Loucy (cell line): ENCODE results near the gene TTC13.
"Not testable (repeated sequence)": the region's sequence is repeated elsewhere in the genome, so short reads cannot be mapped to it uniquely, and the experiment has no call there.

Source experiments
- H2AFZ ChIP-seq: fragments of 200-600 bp; sonication (generic); 2 replicates; pipeline ENCODE4 v1.6.0; 2016; ENCODE audit warnings: antibody characterized with exemption, mild to moderate bottlenecking, low read length, moderate library complexity
- H3F3A ChIP-seq: fragments of 200-600 bp; 2 replicates; pipeline ENCODE4 v1.6.0; 2016; ENCODE audit warnings: antibody characterized with exemption, low read depth, mild to moderate bottlenecking
- H3K27me3 ChIP-seq: fragments of 200-600 bp; sonication (generic); 2 replicates; pipeline ENCODE4 v1.6.1; 2014; ENCODE audit warnings: low read length, mild to moderate bottlenecking; ENCODE audit not compliant: insufficient read depth, poor library complexity, severe bottlenecking
- H3K36me3 ChIP-seq: fragments of 200-600 bp; sonication (generic); 2 replicates; pipeline ENCODE4 v1.6.1; 2016; ENCODE audit warnings: low read length; ENCODE audit not compliant: insufficient read depth
- H3K4me1 ChIP-seq: fragments of 200-600 bp; sonication (generic); 2 replicates; pipeline ENCODE4 v1.5.1; 2014; ENCODE audit warnings: low read length, mild to moderate bottlenecking; ENCODE audit not compliant: insufficient read depth, poor library complexity, severe bottlenecking
- H3K4me2 ChIP-seq: fragments of 200-600 bp; sonication (generic); 2 replicates; pipeline ENCODE4 v1.6.0; 2014; ENCODE audit warnings: antibody characterized with exemption, low read length, low read depth, mild to moderate bottlenecking; ENCODE audit not compliant: poor library complexity, severe bottlenecking
- H3K4me3 ChIP-seq: fragments of 200-600 bp; sonication (generic); 2 replicates; pipeline ENCODE4 v1.5.1; 2014; ENCODE audit warnings: low read length, mild to moderate bottlenecking, mixed read lengths; ENCODE audit not compliant: poor library complexity, severe bottlenecking
- H3K79me2 ChIP-seq: fragments of 200-600 bp; sonication (generic); 2 replicates; pipeline ENCODE4 v1.6.1; 2014; ENCODE audit warnings: low read length; ENCODE audit not compliant: insufficient read depth
- H3K9ac ChIP-seq: fragments of 200-600 bp; sonication (generic); 2 replicates; pipeline ENCODE4 v1.6.0; 2014; ENCODE audit warnings: mild to moderate bottlenecking, low read depth, low read length, moderate library complexity; ENCODE audit not compliant: poor library complexity, severe bottlenecking
- H3K9me2 ChIP-seq: fragments of 200-600 bp; sonication (generic); replicated peaks from 2 replicates; pipeline ENCODE4 v1.6.1; 2016; ENCODE audit warnings: low read depth, low read length, mixed read lengths
- H3K9me3 ChIP-seq: fragments of 200-600 bp; sonication (generic); 2 replicates; pipeline ENCODE4 v1.6.1; 2014; ENCODE audit warnings: mild to moderate bottlenecking, antibody characterized with exemption, low read length, low read depth; ENCODE audit not compliant: insufficient read depth
- H4K20me1 ChIP-seq: fragments of 200-600 bp; sonication (generic); 2 replicates; pipeline ENCODE4 v1.6.0; 2014; ENCODE audit warnings: antibody characterized with exemption, low read length, mild to moderate bottlenecking; ENCODE audit not compliant: insufficient read depth, poor library complexity, severe bottlenecking
- CTCF ChIP-seq: fragments of 200-600 bp; sonication (generic); conservative IDR thresholded peaks from 2 replicates; pipeline ENCODE4 v1.5.1; 2014; ENCODE audit warnings: mild to moderate bottlenecking, antibody characterized with exemption, low read length
- EZH2phosphoT487 ChIP-seq: fragments of 200-600 bp; IDR thresholded peaks from 2 replicates; pipeline ENCODE4 v1.6.1; 2018; ENCODE audit warnings: antibody characterized with exemption, mild to moderate bottlenecking, moderate library complexity, borderline replicate concordance

Gene TTC13

DNA sequence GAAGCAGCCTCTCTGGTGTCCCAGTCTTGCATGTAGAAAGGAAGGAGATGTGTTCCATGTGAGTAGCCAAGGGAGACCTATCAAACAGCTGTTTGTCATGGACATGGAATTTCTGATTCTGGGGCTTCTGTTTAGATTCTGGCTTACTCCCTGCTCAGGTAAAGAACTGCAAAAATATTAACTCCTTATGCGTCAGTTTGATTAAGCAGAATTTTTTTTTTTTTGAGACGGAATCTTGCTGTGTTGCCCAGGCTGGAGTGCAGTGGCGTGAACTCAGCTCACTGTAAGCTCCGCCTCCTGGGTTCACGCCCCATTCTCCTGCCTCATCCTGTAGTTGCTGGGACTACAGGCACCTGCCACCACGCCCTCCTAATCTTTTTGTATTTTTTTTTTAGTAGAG, 7.0 kb upstream of the TTC13 start:
- H3K4me1 ChIP-seq, result no peaks in the 10 kb centered on the region
- no peak for TF ChIP-seq CTCF
- no peaks in the 10 kb centered on the region for H3K9me3 ChIP-seq
- no peaks in the 10 kb centered on the region for H3K36me3 ChIP-seq
- H3K79me2 ChIP-seq, result no peaks in the 10 kb centered on the region
- H3K4me2 ChIP-seq, result no peak overlapping the region
- no peak overlapping the region for H3K4me3 ChIP-seq
- H4K20me1 ChIP-seq, result no peaks in the 10 kb centered on the region
- no peaks in the 10 kb centered on the region for H3F3A ChIP-seq
- H2AFZ ChIP-seq, result no peak overlapping the region
- H3K27me3 ChIP-seq, result no peaks in the 10 kb centered on the region
- H3K9ac ChIP-seq, result no peak overlapping the region
- H3K9me2 ChIP-seq, result no peaks in the 10 kb centered on the region

DNA sequence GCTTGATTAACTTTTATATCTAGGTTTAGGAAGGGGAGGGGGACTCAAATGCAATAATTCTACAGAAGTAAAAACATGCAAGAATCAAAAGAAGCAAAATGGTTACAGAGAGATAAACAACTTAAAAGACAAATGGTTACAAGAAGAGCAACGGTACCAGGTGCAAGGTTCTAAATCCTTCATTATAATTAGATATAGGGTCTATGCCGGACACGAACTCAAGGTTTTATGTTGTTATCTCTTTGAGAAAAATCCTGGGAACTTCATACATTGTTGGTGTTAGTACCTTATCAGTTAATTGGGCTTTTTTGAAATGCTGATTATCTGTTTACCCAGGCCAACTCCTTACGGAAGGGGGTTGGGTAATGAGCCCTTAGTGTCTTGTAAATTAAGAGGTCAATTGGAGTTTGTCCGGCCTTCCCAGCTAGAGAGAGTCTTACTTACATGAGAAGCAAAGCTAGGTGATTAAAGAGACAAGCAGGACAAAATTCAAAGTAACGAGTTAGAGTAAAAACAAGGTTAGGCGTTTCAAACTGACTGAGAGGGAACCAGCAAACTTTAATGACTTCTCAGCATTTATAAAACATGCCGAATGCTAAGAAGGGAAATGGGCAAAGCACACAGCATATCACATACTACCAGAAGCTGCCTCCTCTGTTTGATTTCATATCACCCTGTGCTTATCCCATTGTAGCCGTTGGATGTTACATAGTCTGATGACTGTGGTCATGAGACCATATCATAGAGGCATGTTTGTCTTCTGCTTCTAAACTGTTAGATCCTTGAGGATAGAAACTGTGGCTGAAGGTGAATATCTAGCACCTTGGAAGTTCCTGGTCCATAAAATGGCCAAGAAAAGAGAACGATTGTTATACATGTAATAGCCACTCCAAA, 6.2 kb upstream of the TTC13 start:
- not testable (repeated sequence) for H3K4me2 ChIP-seq, H3K27me3 ChIP-seq, H3K79me2 ChIP-seq

DNA sequence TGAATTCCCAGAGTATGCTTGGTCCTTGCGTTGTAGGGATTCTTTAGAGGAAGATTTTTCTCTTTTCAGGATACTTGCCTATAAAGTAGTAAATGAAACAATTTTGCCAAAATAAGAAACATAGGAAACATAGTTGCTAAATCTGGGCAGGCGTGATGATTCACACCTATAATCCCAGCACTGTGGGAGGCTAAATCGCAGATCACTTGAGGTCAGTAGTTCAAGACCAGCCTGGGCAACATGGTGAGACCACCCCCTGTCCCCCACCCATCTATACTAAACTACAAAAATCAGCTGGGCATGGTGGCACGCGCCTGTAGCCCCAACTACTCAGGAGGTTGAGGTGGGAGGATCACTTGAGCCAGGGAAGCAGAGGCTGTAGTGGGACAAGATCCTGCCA, 5.2 kb upstream of the TTC13 start:
- H2AFZ ChIP-seq, result no peak overlapping the region
- no peaks in the 10 kb centered on the region for H4K20me1 ChIP-seq
- H3K4me3 ChIP-seq, result no peak overlapping the region
- no peaks in the 10 kb centered on the region for H3K9me2 ChIP-seq
- H3F3A ChIP-seq, result no peaks in the 10 kb centered on the region
- peaks cover 8% of the 10 kb centered on the region; the same call in 1 of the 2 replicates for H3K79me2 ChIP-seq
- TF ChIP-seq CTCF (no peak), EZH2phosphoT487 (no peak)
- peaks cover 11% of the 10 kb centered on the region for H3K4me1 ChIP-seq
- no peak overlapping the region for H3K9ac ChIP-seq
- no peaks in the 10 kb centered on the region for H3K27me3 ChIP-seq
- H3K4me2 ChIP-seq, result no peak overlapping the region
- H3K36me3 ChIP-seq, result no peaks in the 10 kb centered on the region
- no peaks in the 10 kb centered on the region for H3K9me3 ChIP-seq

More for the DNA sequence above, 6.2 kb upstream of the TTC13 start:
- H3F3A ChIP-seq, H3K9me2 ChIP-seq, H3K9me3 ChIP-seq, H2AFZ ChIP-seq, H3K9ac ChIP-seq, H3K36me3 ChIP-seq, H3K4me3 ChIP-seq, H3K4me1 ChIP-seq, H4K20me1 ChIP-seq: not testable (repeated sequence)

- Histone ChIP-seq H3F3A (no peaks in the 10 kb centered on the region), H3K9ac (no peak overlapping the region), H3K9me2 (no peaks in the 10 kb centered on the region), H3K36me3 (no peaks in the 10 kb centered on the region), H2AFZ (no peak overlapping the region), H3K9me3 (no peaks in the 10 kb centered on the region), H3K27me3 (no peaks in the 10 kb centered on the region), H3K4me1 (peaks cover 14% of the 10 kb centered on the region), H3K4me3 (no peak overlapping the region), H3K79me2 (peaks cover 8% of the 10 kb centered on the region; the same call in 1 of the 2 replicates), H4K20me1 (no peaks in the 10 kb centered on the region), H3K4me2 (no peak overlapping the region)
- TF ChIP-seq CTCF (no peak), EZH2phosphoT487 (no peak)
These were observed 4.0 kb upstream of the TTC13 start for GRCh38 chr1:230982696-230983095.
